Stomach (tissue), 9 donors: ENCODE results near the gene PAFAH1B1. TPM values are rescaled to one million over a fixed set of nuclear protein-coding genes. Genes with fewer than 3 reads are reported as not detected.
A peak's percentile ranks its signal among the peaks of the same experiment; 100 is the strongest.

Experiments
- DNase-seq, 2 donors: peaks; one replicate each; pipeline versions ENCODE4 v3.0.0 to v3.0.0-alpha.2; 2013 to 2019
- H3K27ac ChIP-seq, 5 donors: fragments of 200-600 bp in 4 of 5; sonication (generic) in 4 of 5; one replicate each; pipeline ENCODE4 v1.5.1; 2013 to 2019; ENCODE audit warnings: mild to moderate bottlenecking in 1 of 5, moderate library complexity in 1 of 5
- H3K27me3 ChIP-seq, 3 donors: fragments of 200-600 bp; sonication (generic); one replicate each; pipeline ENCODE4 v1.5.1; 2017 to 2019; ENCODE audit warnings: mixed run types in 1 of 3
- H3K36me3 ChIP-seq, 4 donors: fragments of 200-600 bp; sonication (generic); 1 replicate in 3 of 4; 2 replicates in 1 of 4; pipeline ENCODE4 v1.5.1; 2016 to 2019
- H3K4me1 ChIP-seq, 4 donors: fragments of 200-600 bp; sonication (generic); one replicate each; pipeline ENCODE4 v1.5.1; 2016 to 2019
- H3K4me3 ChIP-seq, 4 donors: fragments of 200-600 bp; sonication (generic) in 3 of 4; one replicate each; pipeline ENCODE4 v1.5.1; 2016 to 2019; ENCODE audit warnings: mild to moderate bottlenecking in 1 of 4
- H3K9me3 ChIP-seq, 4 donors: fragments of 200-600 bp; sonication (generic); one replicate each; pipeline ENCODE4 v1.5.1; 2016 to 2019
- CTCF ChIP-seq, 7 experiments: fragments of 450-650 bp in 4 of 7; fragments of 200-600 bp in 3 of 7; sonication (generic) in 3 of 7; IDR thresholded peaks; one replicate each; pipeline ENCODE4 v1.5.1; 2016 to 2019; ENCODE audit warnings: antibody characterized with exemption in 7 of 7, control low read depth in 2 of 7, mild to moderate bottlenecking in 1 of 7
- EP300 ChIP-seq: sonication (generic); formaldehyde crosslinking; IDR thresholded peaks from one replicate; pipeline ENCODE4 v1.6.1; 2017; ENCODE audit warnings: antibody characterized with exemption
- POLR2A ChIP-seq, 4 donors: fragments of 450-650 bp; IDR thresholded peaks; one replicate each; pipeline ENCODE4 v1.6.1; 2016; ENCODE audit warnings: antibody characterized with exemption in 4 of 4, control low read depth in 2 of 4, mild to moderate bottlenecking in 1 of 4, moderate library complexity in 1 of 4
- POLR2AphosphoS5 ChIP-seq, 3 donors: sonication (generic); formaldehyde crosslinking; IDR thresholded peaks; one replicate each; pipeline ENCODE4 v1.6.1; 2016; ENCODE audit warnings: antibody characterized with exemption in 3 of 3
- WGBS, 5 donors: extraction: QIAGEN DNeasy Blood & Tissue Kit in 3 of 5; methylation state at CpG; one replicate each; pipeline versions ENCODE4 v1.1.5 to v1.1.7; 2013 to 2018; 5-methylcytosine and 5-hydroxymethylcytosine counted together
- intact Hi-C: fragments of 100-400 bp; cut with DNase I; formaldehyde crosslinking; loops from one replicate; pipeline ENCODE4 v1.15.1; 2023; ENCODE audit warnings: low total_unique reads
- polyA plus RNA-seq, 3 donors: library from polyadenylated mRNA; stranded (reverse); fragments of 200-250 nt; gene quantifications; one replicate each; pipeline ENCODE4 v1.2.3, GENCODE V29; 2013
- total RNA-seq, 5 donors: library from RNA; depleted of rRNA; stranded (reverse); fragments of >200 nt; gene quantifications; one replicate each; pipeline versions ENCODE4 v1.1.0 to v1.2.3, GENCODE V29; 2014 to 2016
- donor health status: healthy with polysubstance abuse.
- donor health status: Bipolar disorder and iron deficiency.
- donor health status: healthy.

The PAFAH1B1 gene
- total and polyA plus RNA-seq, 8 donors: 22.5 to 264 (median 50.7) TPM

- no peak overlapping the region for H3K4me3 ChIP-seq
- TF ChIP-seq EP300 (no peak), POLR2A (IDR thresholded peaks at IDR 0.05) (no peak), POLR2AphosphoS5 (IDR thresholded peaks at IDR 0.05) (no peak), CTCF (IDR thresholded peaks at IDR 0.05) (no peak)
- H3K4me1 ChIP-seq: peaks cover 13 to 41% (median 31%) of the 10 kb centered on the region in 4 donors
- no peak for DNase-seq
- H3K36me3 ChIP-seq: peaks cover 58 to 69% (median 66%) of the 10 kb centered on the region in 4 donors
- H3K27me3 ChIP-seq: no peaks in the 10 kb centered on the region
- intact Hi-C loops: no loop called here
- WGBS, 5 donors: 92 to 96% (median 95%) methylated on average over 60 to 62 of the region's 62 CpGs
- no peaks in the 10 kb centered on the region for H3K9me3 ChIP-seq
- no peak overlapping the region for H3K27ac ChIP-seq
Observed at GRCh38 chr17:2691069-2691871, 97.8 kb downstream of the PAFAH1B1 start.

GRCh38 chr17:2691965-2692780 is 98.7 kb downstream of the PAFAH1B1 start:
- intact Hi-C loops: no loop called here
- H3K4me1 ChIP-seq: peaks cover 8 to 32% (median 23%) of the 10 kb centered on the region in 4 donors
- no peak for TF ChIP-seq POLR2A (IDR thresholded peaks at IDR 0.05)
- no peaks in the 10 kb centered on the region for H3K27me3 ChIP-seq
- peaks cover 68 to 78% (median 75%) of the 10 kb centered on the region in 4 donors for H3K36me3 ChIP-seq
- no peak for DNase-seq
- no peak overlapping the region for H3K27ac ChIP-seq
- H3K9me3 ChIP-seq: no peaks in the 10 kb centered on the region
- H3K4me3 ChIP-seq: no peak overlapping the region
- WGBS, 5 donors: 83 to 95% (median 90%) methylated on average over 34 to 71 of the region's 71 CpGs

- Histone ChIP-seq H3K9me3 (no peaks in the 10 kb centered on the region), H3K36me3 (peaks cover 73 to 84% (median 81%) of the 10 kb centered on the region in 4 donors), H3K27ac (no peak overlapping the region), H3K27me3 (no peaks in the 10 kb centered on the region), H3K4me3 (no peak overlapping the region), H3K4me1 (peaks cover 8 to 26% (median 17%) of the 10 kb centered on the region in 4 donors)
- TF ChIP-seq EP300 (no peak), CTCF (IDR thresholded peaks at IDR 0.05) (no peak), POLR2AphosphoS5 (IDR thresholded peaks at IDR 0.05) (no peak), POLR2A (IDR thresholded peaks at IDR 0.05) (no peak)
- peak in 1 of 2 donors; percentile 17 for DNase-seq
- 85 to 95% (median 90%) methylated on average over 10 to 14 of the region's 14 CpGs for WGBS, 5 donors
- intact Hi-C loops: no loop called here
Observed at GRCh38 chr17:2692781-2693135, 99.3 kb downstream of the PAFAH1B1 start.

- Histone ChIP-seq H3K4me1 (peaks cover 3 to 16% (median 9%) of the 10 kb centered on the region in 4 donors), H3K36me3 (peaks cover 82 to 94% (median 91%) of the 10 kb centered on the region in 4 donors), H3K4me3 (no peak overlapping the region), H3K27me3 (no peaks in the 10 kb centered on the region), H3K9me3 (no peaks in the 10 kb centered on the region), H3K27ac (no peak overlapping the region)
- no peak for TF ChIP-seq EP300
- TF ChIP-seq POLR2A (IDR thresholded peaks at IDR 0.05): no peak
- TF ChIP-seq POLR2AphosphoS5 (IDR thresholded peaks at IDR 0.05): no peak
- no peak for TF ChIP-seq CTCF (IDR thresholded peaks at IDR 0.05)
- intact Hi-C loops: no loop called here
- no peak for DNase-seq
- 81 to 89% (median 88%) methylated on average over 22 to 37 of the region's 37 CpGs for WGBS, 5 donors
Observed at GRCh38 chr17:2693561-2694380, 100.3 kb downstream of the PAFAH1B1 start.
